GM20000 (cell line): ENCODE measurements around the gene GNS.

ENCODE experiments used
- DNase-seq: peaks from one replicate; pipeline ENCODE4 v3.0.0; 2012; ENCODE audit warnings: low spot score
- TF ChIP-seq, protein P1 (sequence below): IDR thresholded peaks from 2 replicates; pipeline ENCODE4 v1.5.1; 2012; ENCODE audit warnings: mild to moderate bottlenecking, control low read depth; ENCODE audit errors: extremely low read depth, missing control alignments

GNS gene

DNA sequence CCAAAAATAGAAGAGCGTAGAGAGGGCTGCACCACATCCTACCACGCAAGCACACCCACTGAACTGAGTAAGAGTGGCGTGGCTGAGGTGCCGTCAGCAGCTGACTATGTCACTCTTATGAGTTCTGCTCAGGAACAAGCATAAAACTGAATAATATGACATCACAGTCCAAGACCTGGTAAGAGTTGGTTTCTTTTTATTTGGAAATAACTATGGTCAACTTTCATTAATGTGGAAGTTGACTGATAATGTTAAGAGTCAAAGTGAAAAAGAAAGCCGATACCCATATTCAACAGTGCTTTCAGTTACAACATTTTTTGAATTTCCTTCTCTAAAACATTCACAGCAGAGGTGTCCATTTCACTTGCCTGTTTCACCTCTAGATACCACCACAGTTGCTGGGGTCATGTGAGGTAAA lies 44.6 kb downstream of the GNS start:
- TF ChIP-seq, protein P1, sequence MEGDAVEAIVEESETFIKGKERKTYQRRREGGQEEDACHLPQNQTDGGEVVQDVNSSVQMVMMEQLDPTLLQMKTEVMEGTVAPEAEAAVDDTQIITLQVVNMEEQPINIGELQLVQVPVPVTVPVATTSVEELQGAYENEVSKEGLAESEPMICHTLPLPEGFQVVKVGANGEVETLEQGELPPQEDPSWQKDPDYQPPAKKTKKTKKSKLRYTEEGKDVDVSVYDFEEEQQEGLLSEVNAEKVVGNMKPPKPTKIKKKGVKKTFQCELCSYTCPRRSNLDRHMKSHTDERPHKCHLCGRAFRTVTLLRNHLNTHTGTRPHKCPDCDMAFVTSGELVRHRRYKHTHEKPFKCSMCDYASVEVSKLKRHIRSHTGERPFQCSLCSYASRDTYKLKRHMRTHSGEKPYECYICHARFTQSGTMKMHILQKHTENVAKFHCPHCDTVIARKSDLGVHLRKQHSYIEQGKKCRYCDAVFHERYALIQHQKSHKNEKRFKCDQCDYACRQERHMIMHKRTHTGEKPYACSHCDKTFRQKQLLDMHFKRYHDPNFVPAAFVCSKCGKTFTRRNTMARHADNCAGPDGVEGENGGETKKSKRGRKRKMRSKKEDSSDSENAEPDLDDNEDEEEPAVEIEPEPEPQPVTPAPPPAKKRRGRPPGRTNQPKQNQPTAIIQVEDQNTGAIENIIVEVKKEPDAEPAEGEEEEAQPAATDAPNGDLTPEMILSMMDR: no peak
- DNase-seq: peak; percentile 47

DNA sequence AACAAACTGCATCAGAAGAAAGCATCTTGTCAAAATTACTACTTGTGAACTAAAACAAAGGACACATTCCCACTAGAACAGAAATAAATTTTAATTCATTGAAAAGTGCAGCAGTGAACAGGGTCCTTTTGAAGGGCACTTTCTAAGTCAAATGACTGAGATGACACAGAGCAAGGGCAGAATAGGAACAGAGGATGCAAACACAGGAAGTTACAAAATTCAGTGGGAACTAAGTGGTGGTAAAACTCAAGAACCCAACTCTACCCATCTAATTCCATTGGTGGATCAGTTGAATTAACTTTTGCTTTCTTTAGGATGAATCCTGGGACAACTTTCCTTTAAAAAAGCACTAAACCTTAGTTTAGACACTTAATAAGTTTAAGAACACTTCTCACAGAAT lies 45.8 kb downstream of the GNS start:
- DNase-seq: no peak
- TF ChIP-seq, protein P1: no peak

DNA sequence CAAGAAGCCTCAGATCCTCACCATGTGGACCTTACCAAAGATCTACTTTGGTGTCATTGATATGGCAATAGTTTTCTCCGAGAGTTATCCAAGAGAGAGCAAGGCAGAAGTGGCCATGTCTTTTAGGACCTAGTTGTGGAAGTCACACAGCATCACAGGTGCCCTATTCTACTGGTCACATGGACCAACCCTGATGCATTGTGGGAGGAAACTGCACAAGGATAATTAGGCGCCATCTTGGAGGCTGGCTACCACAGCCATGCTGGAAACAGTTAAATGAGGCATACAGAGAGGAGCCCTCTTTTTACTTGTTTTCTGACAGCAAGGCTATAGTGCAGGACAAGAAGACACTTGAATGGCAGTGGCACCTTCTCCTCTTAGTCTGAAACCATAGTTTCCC lies 49.8 kb downstream of the GNS start:
- no peak for DNase-seq
- TF ChIP-seq, protein P1: no peak

DNA sequence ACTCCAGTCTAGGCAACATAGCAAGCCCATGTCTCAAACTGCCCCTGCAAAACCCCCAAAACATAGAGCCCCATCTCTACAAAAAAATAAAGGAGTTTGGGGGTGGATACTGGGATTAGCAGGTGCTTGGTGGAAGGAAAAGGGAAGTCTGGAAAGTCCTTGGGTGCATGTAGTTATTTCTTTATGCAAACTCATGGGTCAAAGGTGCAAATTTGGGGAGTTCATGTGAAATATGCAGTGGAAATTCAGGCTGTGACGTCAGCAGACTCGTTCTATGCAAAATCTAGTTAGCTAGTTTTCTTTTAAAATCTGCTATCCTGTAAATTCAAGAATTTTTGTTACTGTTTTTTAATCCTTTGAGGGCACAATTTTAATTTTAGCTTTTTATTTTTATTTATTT lies 51.3 kb downstream of the GNS start:
- DNase-seq: no peak
- TF ChIP-seq, protein P1: no peak

DNA sequence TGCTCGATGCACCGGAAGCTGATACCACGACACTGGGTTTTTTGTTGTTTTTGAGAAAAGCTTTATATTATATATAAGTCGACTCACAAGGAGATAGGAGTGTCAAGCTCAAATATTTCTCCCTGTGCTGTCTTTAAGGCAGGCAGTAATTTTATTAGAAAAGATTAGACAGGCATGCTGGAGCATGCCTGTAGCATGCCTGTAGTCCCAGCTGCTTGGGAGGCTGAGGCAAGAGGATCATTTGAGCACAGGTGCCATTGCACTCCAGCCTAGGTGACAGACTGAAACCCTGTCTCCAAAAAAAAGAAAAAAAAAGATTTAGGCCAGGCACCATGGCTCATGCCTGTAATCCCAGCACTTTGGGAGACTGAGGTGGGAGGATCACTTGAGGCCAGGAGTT lies 51.8 kb downstream of the GNS start:
- TF ChIP-seq, protein P1: no peak
- DNase-seq: no peak

DNA sequence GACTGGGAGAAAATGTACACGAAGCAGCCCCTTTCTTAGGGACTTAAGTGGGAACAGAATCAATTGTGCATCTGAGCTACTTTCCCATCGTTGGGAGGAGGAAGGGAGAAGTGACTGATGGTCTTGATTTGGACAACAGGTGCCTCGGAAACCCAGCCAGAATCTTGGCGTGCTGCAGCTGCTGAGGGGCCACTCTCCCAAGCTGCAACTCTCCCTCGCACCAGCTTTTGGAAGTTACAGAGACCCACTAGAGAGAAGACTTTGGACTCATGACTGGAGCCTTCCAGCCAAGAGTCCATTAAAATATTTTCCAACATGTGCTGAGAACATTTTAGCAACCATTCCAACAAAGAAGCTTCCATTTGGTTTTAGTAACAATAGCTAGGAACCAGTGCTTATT lies 52.3 kb downstream of the GNS start:
- no peak for DNase-seq
- TF ChIP-seq, protein P1: no peak

DNA sequence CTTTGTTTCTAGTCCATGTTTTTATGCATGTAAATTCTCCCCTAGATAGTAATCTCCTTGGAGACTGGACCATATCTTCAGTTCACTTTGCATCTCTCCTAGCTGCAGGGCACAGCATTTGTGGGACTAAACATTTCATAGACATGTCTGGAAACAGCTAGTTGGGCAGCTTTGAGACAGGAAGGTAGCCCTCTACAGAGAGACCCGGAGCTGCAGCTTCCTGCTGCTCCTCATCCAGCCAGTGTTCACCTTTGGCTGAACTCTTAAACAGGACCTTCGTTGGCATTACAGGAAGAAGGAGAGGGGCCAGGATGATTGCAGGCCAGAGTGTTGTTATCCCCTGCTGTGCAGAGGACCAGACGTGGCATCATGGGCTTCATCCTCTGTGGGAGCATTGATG lies 52.9 kb downstream of the GNS start:
- no peak for DNase-seq
- TF ChIP-seq, protein P1: no peak

DNA sequence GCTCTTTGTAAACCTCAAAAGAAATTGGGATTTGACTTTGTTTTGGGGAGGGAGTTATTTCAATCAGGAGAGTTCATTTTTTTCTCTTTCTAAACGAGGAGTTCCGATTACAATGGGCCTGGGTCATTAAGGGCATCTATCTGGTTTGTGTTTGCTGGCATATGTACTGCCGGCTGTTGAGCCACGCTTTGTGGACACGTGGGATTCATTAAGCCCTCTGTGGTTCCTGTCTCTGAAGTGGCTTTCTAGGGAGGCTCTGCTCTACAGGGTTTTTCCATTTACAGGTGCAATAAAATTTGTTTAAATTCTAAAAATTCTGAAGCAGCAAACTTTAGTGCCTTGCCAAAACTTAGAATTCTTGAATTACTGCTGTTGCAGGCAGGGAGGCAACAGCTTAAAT lies 57.9 kb downstream of the GNS start:
- TF ChIP-seq, protein P1: no peak
- DNase-seq: no peak
